OCI-LY1 (cell line): ENCODE data around the gene GDPD1.

ENCODE experiments used
- H2AFZ ChIP-seq: fragments of 200-600 bp; sonication (generic), shearing (Covaris generic); 2 replicates; pipeline ENCODE4 v1.6.0; 2014; ENCODE audit warnings: antibody characterized with exemption, mild to moderate bottlenecking, low read length
- H3F3A ChIP-seq: fragments of 200-600 bp; sonication (generic), shearing (Covaris generic); 2 replicates; pipeline ENCODE4 v1.6.0; 2014; ENCODE audit warnings: mild to moderate bottlenecking, antibody characterized with exemption, low read length, moderate library complexity; ENCODE audit not compliant: insufficient read depth
- H3K27ac ChIP-seq: fragments of 200-600 bp; sonication (generic); 2 replicates; pipeline ENCODE4 v1.5.1; 2014; ENCODE audit warnings: low read length, mixed run types, mild to moderate bottlenecking, low read depth; ENCODE audit not compliant: poor library complexity, severe bottlenecking
- H3K27me3 ChIP-seq: fragments of 200-600 bp; sonication (generic); 2 replicates; pipeline ENCODE4 v1.6.0; 2014; ENCODE audit warnings: antibody characterized with exemption, mild to moderate bottlenecking, low read length, moderate library complexity; ENCODE audit not compliant: insufficient read depth
- H3K36me3 ChIP-seq: fragments of 200-600 bp; sonication (generic); 2 replicates; pipeline ENCODE4 v1.6.1; 2014; ENCODE audit warnings: mild to moderate bottlenecking, antibody characterized with exemption, low read length, moderate library complexity, mixed read lengths; ENCODE audit not compliant: insufficient read depth
- H3K4me1 ChIP-seq: fragments of 200-600 bp; sonication (generic); 2 replicates; pipeline ENCODE4 v1.5.1; 2014; ENCODE audit warnings: mild to moderate bottlenecking, low read length, moderate library complexity; ENCODE audit not compliant: insufficient read depth, severe bottlenecking
- H3K4me2 ChIP-seq: fragments of 200-600 bp; sonication (generic), shearing (Covaris generic); 2 replicates; pipeline ENCODE4 v1.6.1; 2014; ENCODE audit warnings: low read length
- H3K4me3 ChIP-seq: fragments of 200-600 bp; sonication (generic); 2 replicates; pipeline ENCODE4 v1.5.1; 2014; ENCODE audit warnings: low read length, low read depth, mild to moderate bottlenecking, mixed read lengths; ENCODE audit not compliant: poor library complexity, severe bottlenecking
- H3K79me2 ChIP-seq: fragments of 200-600 bp; shearing (Covaris generic); 2 replicates; pipeline ENCODE4 v1.6.1; 2016; ENCODE audit warnings: mixed run types, low read length, mixed read lengths; ENCODE audit not compliant: insufficient read depth
- H3K9ac ChIP-seq: fragments of 200-600 bp; sonication (generic), shearing (Covaris generic); 2 replicates; pipeline ENCODE4 v1.6.1; 2014; ENCODE audit warnings: mild to moderate bottlenecking, low read length, mixed read lengths
- H3K9me2 ChIP-seq: fragments of 200-600 bp; sonication (generic), shearing (Covaris generic); 2 replicates; pipeline ENCODE4 v1.6.1; 2014; ENCODE audit warnings: low read depth, mild to moderate bottlenecking, low read length, mixed read lengths
- H3K9me3 ChIP-seq: fragments of 200-600 bp; shearing (Covaris generic); 2 replicates; pipeline ENCODE4 v1.6.1; 2014; ENCODE audit warnings: low read length, mixed read lengths
- H4K20me1 ChIP-seq: fragments of 200-600 bp; sonication (generic), shearing (Covaris generic); 2 replicates; pipeline ENCODE4 v1.6.0; 2016; ENCODE audit warnings: mild to moderate bottlenecking, low read length; ENCODE audit not compliant: insufficient read depth
- CTCF ChIP-seq: fragments of 200-600 bp; sonication (generic), shearing (Covaris generic); IDR thresholded peaks from 2 replicates; pipeline ENCODE4 v1.5.1; 2017; ENCODE audit warnings: mild to moderate bottlenecking, antibody characterized with exemption, low read length, moderate library complexity, mixed read lengths
- EZH2 ChIP-seq: fragments of 200-600 bp; sonication (generic), shearing (Covaris generic); IDR thresholded peaks from 2 replicates; pipeline ENCODE4 v1.8.0; 2017; ENCODE audit warnings: borderline replicate concordance, mixed run types, mild to moderate bottlenecking, antibody characterized with exemption, low read length, moderate library complexity, mixed read lengths

Gene GDPD1

DNA sequence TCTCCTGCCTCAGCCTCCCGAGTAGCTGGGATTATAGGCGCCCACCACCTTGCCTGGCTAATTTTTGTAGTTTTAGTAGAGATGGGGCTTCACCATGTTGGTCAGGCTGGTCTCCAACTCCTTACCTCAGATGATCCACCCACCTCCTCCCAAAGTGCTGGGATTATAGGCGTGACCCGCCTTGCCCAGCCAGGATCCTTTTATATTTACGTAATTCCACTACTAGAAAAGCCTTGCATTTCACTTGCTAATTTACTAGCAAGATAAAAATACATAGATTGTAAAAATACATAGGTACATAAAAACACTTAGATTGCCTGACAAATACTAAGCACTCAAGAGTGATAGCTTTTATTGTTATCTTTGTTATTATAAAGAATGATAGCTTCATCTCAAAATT lies 47.5 kb downstream of the GDPD1 start:
- Histone ChIP-seq H3K9ac (no peak overlapping the region), H3K36me3 (no peaks in the 10 kb centered on the region), H3K27ac (no peak overlapping the region), H3K27me3 (no peaks in the 10 kb centered on the region), H3K9me2 (no peaks in the 10 kb centered on the region), H3K4me3 (no peak overlapping the region), H3K79me2 (no peaks in the 10 kb centered on the region), H3K9me3 (no peaks in the 10 kb centered on the region), H4K20me1 (no peaks in the 10 kb centered on the region), H3F3A (no peaks in the 10 kb centered on the region), H3K4me2 (no peak overlapping the region), H3K4me1 (no peaks in the 10 kb centered on the region), H2AFZ (no peak overlapping the region)
- TF ChIP-seq EZH2: no peak
- TF ChIP-seq CTCF: no peak

DNA sequence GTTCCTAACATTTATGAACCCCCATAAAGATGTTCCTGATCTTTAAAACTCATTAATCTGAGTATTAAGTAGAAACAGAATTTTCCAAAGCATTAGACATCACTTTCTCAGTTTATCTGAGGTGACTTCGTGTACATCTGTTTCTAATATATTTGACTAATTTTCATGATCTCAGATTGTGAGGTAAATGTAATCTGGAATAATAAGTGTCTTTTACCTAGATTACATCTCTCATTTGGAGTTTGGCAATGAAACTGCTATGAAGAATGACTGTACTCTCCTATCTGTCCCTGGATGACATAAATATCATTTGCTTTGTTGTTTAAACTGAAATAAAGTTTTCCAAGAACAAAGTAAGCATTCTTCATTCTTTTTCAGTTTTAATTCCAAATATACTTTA lies 55.3 kb downstream of the GDPD1 start:
- Histone ChIP-seq H2AFZ (no peak overlapping the region), H3K27ac (no peak overlapping the region), H3K4me2 (no peak overlapping the region), H3K4me3 (no peak overlapping the region), H3K36me3 (no peaks in the 10 kb centered on the region), H3F3A (no peaks in the 10 kb centered on the region), H4K20me1 (no peaks in the 10 kb centered on the region), H3K9ac (no peak overlapping the region), H3K9me3 (no peaks in the 10 kb centered on the region), H3K9me2 (no peaks in the 10 kb centered on the region), H3K27me3 (no peaks in the 10 kb centered on the region), H3K79me2 (no peaks in the 10 kb centered on the region), H3K4me1 (peaks cover 12% of the 10 kb centered on the region)
- TF ChIP-seq EZH2 (no peak), CTCF (no peak)

- H4K20me1 ChIP-seq: no peaks in the 10 kb centered on the region
- H2AFZ ChIP-seq: no peak overlapping the region
- TF ChIP-seq CTCF (no peak), EZH2 (no peak)
- no peaks in the 10 kb centered on the region for H3K27me3 ChIP-seq
- no peak overlapping the region for H3K4me2 ChIP-seq
- no peaks in the 10 kb centered on the region for H3K79me2 ChIP-seq
- no peaks in the 10 kb centered on the region for H3K36me3 ChIP-seq
- peaks cover 12% of the 10 kb centered on the region for H3K4me1 ChIP-seq
- no peak overlapping the region for H3K9ac ChIP-seq
- H3K27ac ChIP-seq: peak overlapping the region; percentile 34
- no peaks in the 10 kb centered on the region for H3K9me3 ChIP-seq
- no peak overlapping the region for H3K4me3 ChIP-seq
- no peaks in the 10 kb centered on the region for H3K9me2 ChIP-seq
- H3F3A ChIP-seq: no peaks in the 10 kb centered on the region
Observed at GRCh38 chr17:59277031-59277430, 56.7 kb downstream of the GDPD1 start.
